ENCODE data around the gene LRRC74B.

DNA sequence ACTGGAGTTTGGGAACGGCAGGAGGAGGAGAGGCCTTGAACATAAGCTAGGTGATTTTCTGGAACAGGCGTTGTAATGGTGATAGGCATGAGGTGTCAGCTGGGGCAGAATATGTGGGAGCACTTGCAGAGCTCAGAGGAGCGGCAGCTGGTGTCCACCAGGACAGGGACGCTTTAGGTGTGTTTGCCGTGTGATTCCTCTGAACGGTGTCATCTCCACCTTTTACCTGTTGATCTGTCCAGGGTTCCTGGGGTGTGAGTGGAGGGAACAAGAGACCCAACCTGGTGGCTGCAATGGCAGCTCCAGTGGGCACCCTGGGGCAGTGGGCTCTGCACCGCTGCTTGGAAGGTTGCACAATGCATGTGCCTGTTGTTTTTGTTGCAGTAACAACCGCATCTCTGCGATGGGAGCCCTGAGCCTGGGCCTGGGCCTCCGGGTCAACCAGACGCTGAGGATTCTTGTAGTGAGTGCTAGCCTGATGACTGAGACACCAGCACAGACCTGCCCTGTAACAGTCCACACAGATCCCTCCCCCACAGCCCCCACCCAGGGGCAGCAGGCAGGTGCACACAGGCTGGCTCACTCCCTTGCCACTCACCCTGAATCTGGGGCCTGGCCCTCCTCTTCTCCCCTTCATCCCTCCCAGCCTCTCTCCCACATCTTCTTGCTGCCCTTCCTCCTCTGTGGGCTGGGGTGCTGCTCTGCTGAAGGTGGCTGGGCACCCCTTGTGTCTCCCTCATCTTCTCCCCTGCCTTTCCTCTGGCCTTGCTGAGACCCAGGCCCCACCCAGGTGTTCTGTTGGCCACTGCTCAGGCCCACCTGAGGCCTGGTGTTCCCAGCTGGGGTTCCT, 9.2 kb downstream of the LRRC74B start:
- TF ChIP-seq, protein P1, sequence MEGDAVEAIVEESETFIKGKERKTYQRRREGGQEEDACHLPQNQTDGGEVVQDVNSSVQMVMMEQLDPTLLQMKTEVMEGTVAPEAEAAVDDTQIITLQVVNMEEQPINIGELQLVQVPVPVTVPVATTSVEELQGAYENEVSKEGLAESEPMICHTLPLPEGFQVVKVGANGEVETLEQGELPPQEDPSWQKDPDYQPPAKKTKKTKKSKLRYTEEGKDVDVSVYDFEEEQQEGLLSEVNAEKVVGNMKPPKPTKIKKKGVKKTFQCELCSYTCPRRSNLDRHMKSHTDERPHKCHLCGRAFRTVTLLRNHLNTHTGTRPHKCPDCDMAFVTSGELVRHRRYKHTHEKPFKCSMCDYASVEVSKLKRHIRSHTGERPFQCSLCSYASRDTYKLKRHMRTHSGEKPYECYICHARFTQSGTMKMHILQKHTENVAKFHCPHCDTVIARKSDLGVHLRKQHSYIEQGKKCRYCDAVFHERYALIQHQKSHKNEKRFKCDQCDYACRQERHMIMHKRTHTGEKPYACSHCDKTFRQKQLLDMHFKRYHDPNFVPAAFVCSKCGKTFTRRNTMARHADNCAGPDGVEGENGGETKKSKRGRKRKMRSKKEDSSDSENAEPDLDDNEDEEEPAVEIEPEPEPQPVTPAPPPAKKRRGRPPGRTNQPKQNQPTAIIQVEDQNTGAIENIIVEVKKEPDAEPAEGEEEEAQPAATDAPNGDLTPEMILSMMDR (IDR thresholded peaks at IDR 0.05): no peak
- no peak for TF ChIP-seq POLR2A (IDR thresholded peaks at IDR 0.05)
